Transverse colon (tissue), 3 donors: Measurements from ENCODE around the gene ACP4.
"Not testable (repeated sequence)": the region's sequence is repeated elsewhere in the genome, so short reads cannot be mapped to it uniquely, and the experiment has no call there.

Source experiments
- POLR2A ChIP-seq: fragments of 450-650 bp; IDR thresholded peaks from one replicate; pipeline ENCODE4 v1.6.1; 2016; ENCODE audit warnings: antibody characterized with exemption, mild to moderate bottlenecking, moderate library complexity
- TF ChIP-seq, protein P1 (sequence below), 5 experiments: fragments of 200-600 bp in 3 of 5; fragments of 450-650 bp in 2 of 5; sonication (generic) in 3 of 5; IDR thresholded peaks; 1 replicate in 2 of 5; 2 replicates in 3 of 5; pipeline ENCODE4 v1.5.1; 2016 to 2017; ENCODE audit warnings: antibody characterized with exemption in 5 of 5, inconsistent platforms in 3 of 5, mild to moderate bottlenecking in 2 of 5, moderate library complexity in 1 of 5

DNA sequence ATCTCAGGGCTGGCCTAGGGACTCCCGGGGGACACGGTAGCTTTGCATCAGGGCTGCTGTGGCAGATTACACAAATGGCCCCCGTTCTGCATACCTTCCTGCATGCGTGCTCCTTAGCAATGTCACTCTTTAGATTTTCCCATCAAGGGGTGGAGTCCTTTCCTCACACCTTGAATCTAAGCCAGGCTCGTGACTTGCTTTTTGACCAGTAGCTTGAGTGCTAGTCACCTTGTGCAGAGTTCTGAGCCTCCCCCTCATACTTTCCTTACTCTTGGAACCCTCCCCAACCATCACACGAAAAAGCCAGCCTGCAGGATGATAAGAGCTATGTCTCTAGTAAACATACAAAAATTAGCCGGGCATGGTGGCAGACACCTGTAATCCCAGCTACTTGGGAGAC is 16.8 kb upstream of the ACP4 start:
- TF ChIP-seq POLR2A: not testable (repeated sequence)
- TF ChIP-seq, protein P1, sequence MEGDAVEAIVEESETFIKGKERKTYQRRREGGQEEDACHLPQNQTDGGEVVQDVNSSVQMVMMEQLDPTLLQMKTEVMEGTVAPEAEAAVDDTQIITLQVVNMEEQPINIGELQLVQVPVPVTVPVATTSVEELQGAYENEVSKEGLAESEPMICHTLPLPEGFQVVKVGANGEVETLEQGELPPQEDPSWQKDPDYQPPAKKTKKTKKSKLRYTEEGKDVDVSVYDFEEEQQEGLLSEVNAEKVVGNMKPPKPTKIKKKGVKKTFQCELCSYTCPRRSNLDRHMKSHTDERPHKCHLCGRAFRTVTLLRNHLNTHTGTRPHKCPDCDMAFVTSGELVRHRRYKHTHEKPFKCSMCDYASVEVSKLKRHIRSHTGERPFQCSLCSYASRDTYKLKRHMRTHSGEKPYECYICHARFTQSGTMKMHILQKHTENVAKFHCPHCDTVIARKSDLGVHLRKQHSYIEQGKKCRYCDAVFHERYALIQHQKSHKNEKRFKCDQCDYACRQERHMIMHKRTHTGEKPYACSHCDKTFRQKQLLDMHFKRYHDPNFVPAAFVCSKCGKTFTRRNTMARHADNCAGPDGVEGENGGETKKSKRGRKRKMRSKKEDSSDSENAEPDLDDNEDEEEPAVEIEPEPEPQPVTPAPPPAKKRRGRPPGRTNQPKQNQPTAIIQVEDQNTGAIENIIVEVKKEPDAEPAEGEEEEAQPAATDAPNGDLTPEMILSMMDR (IDR thresholded peaks at IDR 0.05): not testable (repeated sequence)
